ENCODE data around the gene WWP2.
"Not testable (repeated sequence)": the region's sequence is repeated elsewhere in the genome, so short reads cannot be mapped to it uniquely, and the experiment has no call there.

WWP2 gene

GRCh38 chr16:69796285-69797118 lies 34.4 kb downstream of the WWP2 start:
- no peak for DNase-seq (ENCODE audit: low spot score)

GRCh38 chr16:69798466-69798865 lies 36.3 kb downstream of the WWP2 start:
- DNase-seq (ENCODE audit: low spot score) = no peak

- no peak for DNase-seq (ENCODE audit: low spot score)
Observed at GRCh38 chr16:69799611-69800031, 37.5 kb downstream of the WWP2 start.

DNA sequence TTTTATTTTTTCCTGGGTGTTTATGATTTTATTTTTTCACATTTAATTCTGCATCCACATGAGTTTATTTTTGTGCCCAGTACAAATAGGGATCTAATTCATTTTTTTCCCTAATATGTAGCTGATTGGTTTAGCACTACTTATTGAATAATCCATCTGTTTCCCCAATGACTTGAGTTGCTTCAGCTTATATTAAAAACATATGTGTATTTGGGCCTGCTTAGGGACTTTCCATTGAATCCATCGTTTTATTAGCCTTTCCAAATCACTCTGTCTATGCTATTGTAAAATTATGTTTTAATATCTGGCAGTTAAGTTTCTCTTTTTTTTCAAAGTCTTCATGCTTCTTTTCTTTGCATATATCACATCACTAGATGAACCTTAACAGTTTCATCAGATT lies 42.2 kb downstream of the WWP2 start:
- DNase-seq (ENCODE audit: low spot score) = no peak

DNA sequence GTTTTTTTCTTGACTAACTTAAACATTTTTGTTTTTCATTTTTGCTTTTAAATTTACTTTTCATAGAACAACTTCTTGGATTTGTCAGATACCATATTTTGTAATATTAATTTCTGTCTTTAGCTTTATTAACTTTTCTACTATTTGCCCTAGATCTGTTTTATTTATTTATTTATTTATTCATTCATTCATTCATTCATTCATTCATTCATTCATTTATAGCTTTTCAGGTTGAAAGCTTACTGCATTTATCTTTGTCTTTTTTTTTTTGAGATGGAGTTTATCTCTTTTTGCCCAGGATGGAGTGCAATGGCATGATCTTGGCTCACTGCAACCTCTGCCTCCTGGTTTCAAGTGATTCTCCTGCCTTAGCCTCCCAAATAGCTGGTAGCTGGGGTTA lies 44.6 kb downstream of the WWP2 start:
- not testable (repeated sequence) for DNase-seq (ENCODE audit: low spot score)

GRCh38 chr16:69812688-69813014 lies 50.5 kb downstream of the WWP2 start:
- DNase-seq (ENCODE audit: low spot score) = no peak

DNA sequence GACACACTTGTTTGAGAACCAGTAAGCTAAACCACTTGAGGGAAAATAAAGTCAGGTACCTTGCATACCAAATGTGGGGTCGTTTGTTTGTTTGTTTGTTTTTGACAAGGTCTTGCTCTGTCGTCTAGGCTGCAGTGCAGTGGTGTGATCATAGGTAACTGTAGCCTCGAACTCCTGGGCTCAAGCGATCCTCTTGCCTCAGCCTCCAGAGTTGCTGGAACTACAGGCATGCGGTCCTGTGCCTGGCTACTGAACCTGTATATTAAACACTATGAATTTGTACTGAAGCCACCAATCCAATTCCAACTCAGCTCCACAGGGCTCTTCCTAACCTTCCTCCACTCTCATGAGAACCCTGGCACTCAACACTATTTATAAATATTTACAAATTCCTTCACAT lies 51.9 kb downstream of the WWP2 start:
- DNase-seq (ENCODE audit: low spot score) = no peak

DNA sequence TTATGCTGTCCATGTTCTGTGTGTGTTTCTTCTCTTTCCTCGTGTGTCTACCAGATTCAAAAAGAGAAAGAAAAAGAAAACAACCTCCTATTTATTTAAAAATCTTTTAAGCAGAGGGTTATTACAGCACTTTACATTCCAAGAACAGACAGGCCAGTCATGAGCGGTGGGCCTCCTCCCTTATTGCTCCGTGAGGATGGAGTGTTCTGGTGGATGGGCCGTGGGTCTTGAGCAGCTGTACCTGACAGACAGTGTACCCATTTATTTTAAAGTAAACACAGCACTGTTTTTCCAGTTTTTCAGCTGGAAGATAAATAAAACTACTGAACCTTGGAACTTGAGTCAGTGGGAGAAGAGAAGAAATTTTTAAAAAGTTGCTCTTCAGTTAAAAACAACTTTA lies 52.4 kb downstream of the WWP2 start:
- DNase-seq (ENCODE audit: low spot score) = no peak

- DNase-seq (ENCODE audit: low spot score) = not testable (repeated sequence)
Observed at GRCh38 chr16:69815216-69815883, 53.2 kb downstream of the WWP2 start.

- DNase-seq (ENCODE audit: low spot score) = no peak
Observed at GRCh38 chr16:69816996-69817395, 54.9 kb downstream of the WWP2 start.

DNA sequence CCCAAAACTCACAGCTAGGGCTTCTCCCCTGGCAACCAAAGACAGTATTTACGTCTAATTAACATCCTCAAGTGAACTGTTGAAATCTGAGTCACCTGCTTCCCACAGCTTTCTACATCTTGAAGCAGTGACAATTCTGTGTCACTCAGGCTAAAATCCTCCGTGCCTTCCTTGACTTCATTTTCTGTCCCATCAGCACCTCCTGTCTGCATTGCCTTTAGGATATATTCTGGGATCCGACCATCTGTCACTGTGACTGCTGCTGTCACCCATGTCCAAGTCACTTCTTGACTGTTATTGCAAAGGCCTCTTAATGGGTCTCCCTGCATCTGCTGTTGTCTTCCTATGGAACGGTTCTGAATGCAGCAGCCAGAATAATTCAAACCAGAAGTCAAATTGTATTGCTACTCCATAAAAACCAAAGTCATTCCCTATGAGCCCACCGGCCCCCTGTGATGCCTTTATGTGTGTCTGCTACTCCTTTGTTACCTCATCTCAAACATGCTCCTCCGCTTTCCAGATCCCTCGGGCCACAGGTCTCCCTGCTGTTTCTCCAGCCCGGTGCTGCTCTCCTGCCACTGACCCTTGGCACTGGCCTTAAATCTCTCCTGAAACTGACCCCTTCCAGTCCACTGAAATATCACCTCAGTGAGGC lies 56.9 kb downstream of the WWP2 start:
- no peak for DNase-seq (ENCODE audit: low spot score)

GRCh38 chr16:69820926-69821541 lies 58.9 kb downstream of the WWP2 start:
- no peak for DNase-seq (ENCODE audit: low spot score)

- no peak for DNase-seq (ENCODE audit: low spot score)
Observed at GRCh38 chr16:69821844-69822173, 59.7 kb downstream of the WWP2 start.

DNA sequence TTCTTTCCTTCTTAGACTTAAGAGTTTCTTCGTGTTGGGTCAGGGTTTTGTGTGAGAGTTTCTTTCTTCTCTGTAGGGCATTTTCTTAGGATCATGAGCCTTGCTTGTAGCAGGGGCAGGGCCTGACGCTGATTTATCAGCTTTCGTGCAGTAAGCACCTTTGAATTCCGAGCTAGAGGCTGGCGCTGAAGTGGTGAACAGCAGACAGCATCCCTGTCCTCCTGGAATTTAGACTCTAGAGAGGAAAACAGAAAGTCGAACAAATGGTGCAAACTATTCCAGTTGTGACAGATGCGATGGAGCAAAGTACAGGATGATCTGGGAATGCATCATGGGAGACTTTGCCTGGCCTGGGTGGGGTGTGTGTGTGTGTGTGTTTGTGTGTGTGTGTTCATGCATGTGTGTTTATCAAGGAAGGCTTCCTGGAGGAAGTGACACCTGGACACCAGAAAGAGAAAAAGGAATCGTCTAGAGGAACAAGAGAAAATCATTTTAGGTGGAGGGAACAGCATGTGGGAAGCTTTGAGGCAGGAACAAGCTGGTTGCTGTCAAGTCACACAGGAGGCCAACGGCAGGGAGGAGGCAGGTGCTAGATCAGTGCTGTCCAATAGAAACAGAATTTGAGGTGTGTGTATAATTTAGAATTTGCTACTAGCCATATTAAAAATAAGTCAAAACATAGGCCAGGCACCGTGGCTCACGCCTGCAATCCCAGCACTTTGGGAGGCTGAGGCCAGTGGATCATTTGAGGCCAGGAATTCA lies 60.2 kb downstream of the WWP2 start:
- DNase-seq (ENCODE audit: low spot score) = no peak

GRCh38 chr16:69823831-69824563 lies 61.9 kb downstream of the WWP2 start:
- DNase-seq (ENCODE audit: low spot score) = no peak

DNA sequence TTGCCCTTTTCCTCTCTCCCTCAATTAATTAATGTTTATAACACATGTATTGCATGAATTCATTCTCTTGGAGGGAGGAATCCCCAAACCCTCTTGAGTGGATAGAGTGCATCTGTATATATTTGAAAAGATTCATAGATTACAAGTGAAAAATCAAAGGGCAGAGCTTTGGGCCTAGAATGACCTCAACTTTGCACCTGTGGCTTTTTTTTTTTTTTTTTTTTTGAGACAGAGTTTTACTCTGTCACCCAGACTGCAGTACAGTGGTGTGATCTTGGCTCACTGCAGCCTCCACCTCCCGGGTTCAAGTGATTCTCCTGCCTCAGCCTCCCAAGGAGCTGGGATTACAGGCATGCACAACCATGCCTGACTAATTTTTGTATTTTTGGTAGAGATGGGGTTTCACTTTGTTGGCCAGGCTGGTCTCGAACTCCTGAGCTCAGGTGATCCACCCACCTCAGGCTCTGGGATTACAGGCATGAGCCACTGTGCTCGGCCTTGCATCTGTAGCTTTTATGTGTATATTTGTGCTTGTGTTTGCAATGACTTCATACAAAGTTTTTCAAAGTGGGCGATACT lies 62.5 kb downstream of the WWP2 start:
- not testable (repeated sequence) for DNase-seq (ENCODE audit: low spot score)

DNA sequence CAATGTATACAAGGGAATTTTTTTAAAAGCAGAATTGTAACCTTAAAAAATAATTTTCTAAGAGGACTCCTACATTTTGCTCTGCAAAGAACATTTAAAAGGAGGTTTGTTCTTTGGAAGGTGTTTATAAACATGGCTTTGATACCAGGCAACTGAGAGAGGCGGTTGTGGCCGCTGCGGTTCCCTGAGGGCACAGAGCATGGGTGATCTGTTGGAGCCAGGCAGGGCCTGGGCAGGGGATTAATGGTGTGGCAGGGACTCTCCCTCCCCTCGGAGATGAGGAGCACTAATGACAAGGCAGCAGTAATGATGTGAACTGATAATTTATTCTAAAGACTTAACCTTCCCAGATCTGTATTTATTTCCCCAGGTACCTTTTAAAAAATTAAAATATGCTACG lies 65.4 kb downstream of the WWP2 start:
- no peak for DNase-seq (ENCODE audit: low spot score)

DNA sequence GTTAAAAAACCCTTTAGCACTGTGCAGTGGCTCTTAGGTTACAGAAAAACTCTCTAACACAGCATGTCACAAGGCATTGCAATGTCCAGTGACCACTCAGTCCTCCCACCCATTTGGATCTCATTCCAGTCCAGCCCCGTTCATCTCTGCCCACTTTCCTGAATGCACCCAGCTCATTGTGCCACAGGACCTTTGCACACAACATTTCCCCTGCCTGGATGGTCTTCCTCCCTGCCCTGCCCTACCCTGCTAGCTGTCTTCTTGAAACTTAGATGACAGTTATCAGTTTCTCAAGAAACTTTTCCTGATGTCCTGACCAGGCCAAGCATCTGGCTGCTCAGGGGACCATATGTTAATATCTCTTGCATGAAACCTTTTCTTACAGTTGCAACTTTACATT lies 67.2 kb downstream of the WWP2 start:
- DNase-seq (ENCODE audit: low spot score) = no peak

DNA sequence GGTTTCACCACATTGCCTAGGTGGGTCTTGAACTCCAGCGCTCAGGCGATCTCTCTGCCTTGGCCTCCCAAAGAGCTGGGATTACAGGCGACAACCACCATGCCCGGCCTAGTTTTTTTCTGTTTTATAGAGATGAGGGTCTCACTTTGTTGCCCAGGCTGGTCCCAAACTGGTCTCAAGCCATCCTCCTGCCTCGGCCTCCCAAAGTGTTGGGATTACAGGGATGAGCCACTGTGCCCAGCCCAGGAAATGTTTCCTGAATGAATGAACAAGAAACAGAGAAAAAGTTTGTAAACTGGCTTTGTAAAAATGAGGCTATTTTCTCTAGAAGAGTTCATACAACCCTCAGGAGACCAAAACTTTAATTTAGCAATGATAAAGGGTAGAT lies 68.0 kb downstream of the WWP2 start:
- DNase-seq (ENCODE audit: low spot score) = no peak

DNA sequence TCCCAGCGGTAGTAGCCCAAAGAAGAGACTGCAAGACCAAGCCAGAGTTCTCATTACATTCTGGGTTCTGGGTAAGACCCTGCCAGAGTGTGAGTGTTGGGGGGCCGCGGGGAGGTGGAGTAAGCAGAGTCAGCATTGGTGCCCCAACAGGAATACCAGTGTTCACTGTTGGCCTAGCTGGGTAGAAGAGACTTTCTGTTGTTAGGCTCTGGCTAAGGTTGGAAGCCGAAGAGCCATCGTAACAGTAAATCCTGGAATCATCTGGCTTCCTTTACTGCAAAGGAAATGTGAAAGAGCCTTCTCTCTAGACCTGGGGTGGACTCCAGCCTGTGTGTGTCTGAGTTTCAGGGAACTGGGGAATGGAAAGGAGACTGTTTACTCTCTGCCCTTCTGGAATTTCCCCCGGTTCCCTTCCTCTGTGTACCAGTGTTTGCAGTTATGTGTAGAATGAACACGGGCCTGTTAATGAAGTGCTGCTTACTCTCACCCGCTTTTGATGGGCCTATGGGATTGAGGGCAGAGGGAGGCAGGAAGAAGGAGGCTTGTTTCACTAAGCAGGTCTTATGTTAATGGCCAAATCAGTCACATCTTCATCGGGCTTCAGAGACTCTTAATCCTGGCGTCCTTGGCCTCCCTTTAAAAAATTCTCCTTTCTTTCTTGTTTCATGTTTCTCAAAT lies 68.5 kb downstream of the WWP2 start:
- no peak for DNase-seq (ENCODE audit: low spot score)
